ENCODE data around the gene MAPK1.
"Not testable (repeated sequence)": the region's sequence is repeated elsewhere in the genome, so short reads cannot be mapped to it uniquely, and the experiment has no call there.

The MAPK1 gene

DNA sequence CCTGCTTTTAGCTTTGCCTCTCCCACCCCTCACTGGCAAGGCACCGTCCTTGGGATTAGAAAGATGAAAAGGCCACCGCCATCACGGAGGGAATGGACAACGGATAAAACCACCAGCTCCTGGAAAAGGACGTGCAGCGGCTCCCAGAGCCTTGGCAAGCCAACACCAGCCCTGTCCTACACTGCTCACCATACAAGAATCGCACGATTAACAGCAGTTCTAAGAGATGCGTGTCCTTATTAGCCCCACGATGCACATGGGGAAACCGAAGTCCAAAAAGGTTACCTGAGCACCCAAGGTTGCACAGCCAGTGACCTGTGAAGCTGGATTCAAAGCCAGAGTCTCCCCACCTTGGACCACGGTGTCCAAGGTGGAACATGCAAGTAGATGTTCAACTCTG, 139.2 kb downstream of the MAPK1 start:
- DNase-seq (ENCODE audit: low spot score), result no peak
- peak; percentile 23 for FAIRE-seq

DNA sequence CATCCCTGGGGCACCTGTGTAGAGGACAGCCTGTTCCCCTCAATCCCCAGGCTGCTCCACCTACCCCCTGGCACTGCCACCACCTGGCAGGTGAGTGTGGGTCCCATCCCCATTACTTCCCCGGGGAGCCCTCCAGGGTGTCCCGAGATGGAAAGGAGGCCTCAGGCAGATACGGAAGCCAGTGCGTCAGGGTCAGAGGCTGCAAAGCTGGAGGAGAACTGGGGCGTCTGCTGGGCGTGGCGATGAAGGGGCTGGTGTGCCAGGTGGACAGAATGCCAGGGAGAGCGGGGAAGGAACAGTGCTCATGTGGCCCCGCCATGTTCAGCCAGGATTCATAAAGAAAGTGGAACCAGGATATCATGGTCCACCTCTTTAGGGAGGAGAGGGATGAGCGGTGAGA, 139.7 kb downstream of the MAPK1 start:
- DNase-seq (ENCODE audit: low spot score), result no peak
- peak; percentile 62 for FAIRE-seq

DNA sequence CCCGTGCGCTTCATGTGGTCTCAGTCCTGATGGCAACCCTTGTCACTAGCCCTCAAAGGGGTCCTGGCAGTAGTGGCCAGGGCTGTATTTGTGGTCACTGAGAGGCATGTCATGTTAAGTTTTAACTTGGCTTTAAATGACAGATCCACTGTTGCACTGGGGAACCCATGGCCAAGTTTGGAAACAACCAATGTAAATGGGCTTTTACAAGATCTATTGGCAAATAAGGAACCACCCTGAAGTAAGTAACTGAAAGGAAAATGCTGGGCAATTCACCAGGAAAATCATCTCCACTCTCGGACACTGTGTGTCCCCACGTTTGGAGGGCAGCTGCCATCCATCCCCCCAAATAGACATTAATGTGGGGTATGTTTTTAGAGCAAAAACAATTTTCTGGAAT, 140.3 kb downstream of the MAPK1 start:
- DNase-seq (ENCODE audit: low spot score) (no peak), FAIRE-seq (no peak)

DNA sequence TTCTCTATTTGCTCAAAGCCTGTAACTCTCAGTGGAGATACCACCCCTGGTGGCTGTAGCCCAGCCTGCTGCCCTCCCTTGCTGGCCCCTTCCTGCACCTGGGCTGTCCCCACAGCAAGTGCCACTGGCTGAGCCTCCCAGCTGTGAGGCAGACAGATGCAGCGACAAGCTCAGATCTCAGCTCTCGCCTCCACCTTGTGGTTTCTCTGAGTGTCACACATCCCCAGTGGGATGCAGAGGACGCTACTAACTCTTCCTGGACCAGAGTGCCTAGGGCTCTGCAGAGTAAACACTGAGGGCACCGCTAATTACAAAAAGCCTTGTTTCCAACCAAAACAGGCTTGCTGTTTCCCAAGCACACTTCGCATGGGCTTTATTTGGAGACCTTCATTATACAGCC, 140.8 kb downstream of the MAPK1 start:
- FAIRE-seq, result no peak
- DNase-seq (ENCODE audit: low spot score), result no peak

DNA sequence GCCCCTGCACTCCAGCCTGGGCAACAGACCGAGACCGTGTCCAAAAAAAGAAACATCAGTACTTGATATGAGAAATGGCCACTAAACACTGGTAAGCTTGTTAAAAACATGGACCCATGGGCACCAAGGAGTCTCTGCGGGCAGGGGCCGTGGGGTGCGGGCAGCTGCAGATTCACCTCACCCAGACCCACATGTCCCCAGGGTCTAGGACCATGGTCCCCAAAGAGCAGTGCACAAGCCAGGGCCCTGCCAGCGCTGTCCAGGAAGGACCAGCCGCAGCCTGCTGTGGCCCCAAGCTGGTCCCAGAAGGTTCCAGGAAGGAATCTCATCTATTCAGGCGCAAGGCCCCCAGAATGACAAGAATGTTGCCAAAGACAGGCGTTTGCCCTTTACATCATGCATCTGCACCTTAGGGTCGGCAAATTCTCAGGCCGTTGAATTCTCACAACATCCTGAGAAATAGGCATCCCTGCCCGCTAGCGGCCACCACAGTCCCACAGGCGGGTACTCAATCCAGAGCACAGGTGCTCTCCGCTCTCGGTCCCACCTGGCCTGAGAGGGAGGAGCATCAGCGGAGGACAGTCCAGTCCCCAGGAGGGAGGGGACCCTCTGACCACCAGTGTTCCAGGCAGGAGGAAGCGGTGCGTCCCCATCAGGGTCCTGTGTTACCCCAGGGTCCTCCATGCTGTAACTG, 141.3 kb downstream of the MAPK1 start:
- no peak for FAIRE-seq

DNA sequence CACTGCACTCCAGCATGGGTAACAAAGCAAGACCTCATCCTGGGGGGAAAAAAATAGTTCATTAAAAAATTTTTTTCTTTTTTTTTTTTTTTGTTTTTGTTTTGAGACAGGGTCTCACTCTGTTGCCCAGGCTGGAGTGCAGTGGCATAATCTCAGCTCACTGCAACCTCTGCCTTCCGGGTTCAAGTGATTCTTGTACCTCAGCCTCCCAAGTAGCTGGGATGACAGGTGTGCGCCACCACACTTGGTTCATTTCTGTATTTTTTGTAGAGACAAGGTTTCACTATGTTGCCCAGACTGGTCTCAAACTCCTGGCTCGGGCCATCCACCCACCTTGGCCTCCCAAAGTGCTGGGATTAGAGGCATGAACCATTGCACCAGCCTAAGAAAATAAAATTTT, 142.9 kb downstream of the MAPK1 start:
- DNase-seq (ENCODE audit: low spot score); FAIRE-seq: not testable (repeated sequence)

More for the DNA sequence above, 141.3 kb downstream of the MAPK1 start:
- no peak for DNase-seq (ENCODE audit: low spot score)

DNA sequence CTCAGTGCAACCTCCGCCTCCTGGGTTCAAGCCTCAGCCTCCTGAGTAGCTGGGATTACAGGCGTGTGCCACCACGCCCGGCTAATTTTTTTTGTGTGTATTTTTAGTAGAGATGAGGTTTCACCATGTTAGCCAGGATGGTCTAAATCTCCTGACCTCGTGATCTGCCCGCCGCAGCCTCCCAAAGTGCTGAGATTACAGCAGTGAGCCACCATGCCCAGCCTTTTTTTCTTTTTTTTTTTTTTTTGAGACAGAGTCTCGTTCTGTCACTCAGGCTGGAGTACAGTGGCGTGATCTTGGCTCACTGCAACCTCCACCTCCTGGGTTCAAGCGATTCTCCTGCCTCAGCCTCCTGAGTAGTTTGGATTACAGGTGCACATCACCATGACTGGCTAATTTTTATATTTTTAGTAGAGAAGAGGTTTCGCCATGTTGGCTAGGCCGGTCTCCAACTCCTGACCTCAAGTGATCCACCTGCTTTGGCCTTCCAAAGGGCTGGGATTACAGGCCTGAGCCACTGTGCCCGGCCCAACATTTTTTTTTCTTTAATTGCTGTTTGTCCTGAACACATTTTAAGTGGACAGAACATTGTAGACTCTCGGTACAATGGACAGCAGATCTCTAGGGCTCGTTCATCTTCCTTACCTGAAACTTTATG, 146.1 kb downstream of the MAPK1 start:
- not testable (repeated sequence) for FAIRE-seq; DNase-seq (ENCODE audit: low spot score)

DNA sequence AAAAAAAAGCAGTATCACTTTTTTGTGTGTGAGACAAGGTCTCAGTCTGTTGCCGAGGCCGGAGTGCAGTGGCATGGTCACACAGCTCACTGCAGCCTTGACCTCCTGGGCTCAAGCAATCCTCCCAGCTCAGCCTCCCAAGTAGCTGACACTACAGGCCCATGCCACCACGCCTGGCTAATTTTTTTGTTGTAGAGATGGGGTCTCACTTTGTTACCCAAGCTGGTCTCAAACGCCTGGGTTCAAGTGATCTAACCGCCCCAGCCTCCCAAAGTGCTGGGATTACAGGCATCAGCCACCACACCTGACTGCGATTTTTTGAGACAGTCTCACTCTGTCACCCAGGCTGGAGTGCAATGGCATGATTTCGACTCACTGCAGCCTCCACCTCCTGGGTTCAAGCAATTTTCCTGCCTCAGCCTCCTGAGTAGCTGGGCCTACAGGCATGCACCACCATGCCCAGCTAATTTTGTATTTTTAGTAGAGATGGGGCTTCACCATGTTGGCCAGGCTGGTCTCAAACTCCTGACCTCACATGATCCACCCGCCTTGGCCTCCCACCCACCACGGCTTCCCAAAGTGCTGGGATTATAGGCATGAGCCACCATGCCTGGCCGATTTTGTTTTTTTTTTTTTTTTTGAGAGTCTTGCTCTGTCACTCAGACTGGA, 147.1 kb downstream of the MAPK1 start:
- FAIRE-seq, result peak; percentile 58
- not testable (repeated sequence) for DNase-seq (ENCODE audit: low spot score)

DNA sequence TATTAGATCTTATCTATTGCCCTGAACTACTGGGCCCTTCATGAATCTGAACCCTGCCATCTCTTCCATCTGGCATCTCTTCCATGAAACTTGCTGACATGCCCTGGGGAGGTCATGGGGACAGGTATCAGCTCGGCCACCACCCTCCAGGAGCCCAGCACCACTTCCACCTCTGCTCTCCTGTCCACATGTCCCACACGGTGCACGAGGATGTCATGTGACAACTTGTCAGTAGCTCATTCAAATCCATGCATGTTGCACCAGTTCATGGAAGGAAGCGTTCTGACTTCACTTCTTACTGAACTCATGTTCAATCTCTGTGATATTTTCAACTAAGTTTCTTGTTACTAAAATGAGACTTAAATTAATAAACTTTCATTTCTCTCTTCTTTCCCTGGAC, 148.4 kb downstream of the MAPK1 start:
- FAIRE-seq (peak; percentile 44), DNase-seq (ENCODE audit: low spot score) (no peak)

DNA sequence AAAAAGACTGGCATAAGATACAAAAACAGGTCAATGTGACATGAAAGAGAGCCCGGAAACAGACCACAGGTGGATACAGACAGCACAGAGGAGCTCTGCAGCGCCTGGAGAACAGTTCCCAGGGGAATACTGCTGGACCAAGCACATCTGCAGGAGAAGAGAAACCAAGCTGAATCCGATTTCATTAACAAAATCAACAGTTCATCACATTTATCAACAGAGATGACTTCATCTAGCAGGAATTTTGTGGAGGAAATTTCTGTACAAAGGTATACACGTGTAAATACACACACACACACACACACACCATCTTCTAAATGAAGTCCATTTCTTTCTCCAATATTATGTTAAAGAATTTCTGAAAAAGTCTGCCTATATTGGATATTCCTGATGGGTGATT, 148.9 kb downstream of the MAPK1 start:
- no peak for FAIRE-seq

DNA sequence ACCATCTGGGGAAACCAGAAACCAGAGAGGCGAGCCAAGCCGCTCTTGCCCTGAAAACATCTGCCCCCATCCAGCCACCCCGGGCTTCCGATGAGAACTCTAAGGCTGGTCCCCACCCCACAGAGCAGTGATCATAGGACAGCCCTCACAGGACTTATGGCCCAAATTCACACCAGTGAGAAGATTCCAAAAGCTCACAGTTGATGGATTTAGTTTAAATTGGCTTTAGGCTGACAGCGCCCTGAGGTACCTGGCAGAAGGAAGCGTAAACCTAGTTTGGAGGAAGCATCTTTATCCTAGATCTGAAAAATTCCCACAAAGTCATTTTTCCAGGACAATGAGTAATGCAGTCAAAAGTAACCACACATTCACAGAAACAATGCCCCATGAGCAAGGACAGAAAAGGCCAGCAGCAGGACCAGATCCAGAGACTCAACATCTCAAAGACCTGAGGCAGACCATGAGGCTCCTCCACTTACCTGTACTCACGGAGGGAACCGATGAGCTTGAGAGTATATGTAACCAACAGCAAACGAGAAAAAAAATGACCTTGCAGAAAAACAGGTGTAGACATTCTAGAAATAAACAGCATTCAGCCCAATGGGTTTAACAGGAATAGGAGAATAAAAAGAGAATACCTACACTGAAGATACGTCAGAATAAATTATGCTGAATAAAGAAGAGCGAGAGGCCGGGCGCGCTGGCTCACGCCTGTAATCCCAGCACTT, 150.9 kb downstream of the MAPK1 start:
- not testable (repeated sequence) for DNase-seq (ENCODE audit: low spot score)

More for the DNA sequence above, 148.9 kb downstream of the MAPK1 start:
- DNase-seq (ENCODE audit: low spot score), result no peak

DNA sequence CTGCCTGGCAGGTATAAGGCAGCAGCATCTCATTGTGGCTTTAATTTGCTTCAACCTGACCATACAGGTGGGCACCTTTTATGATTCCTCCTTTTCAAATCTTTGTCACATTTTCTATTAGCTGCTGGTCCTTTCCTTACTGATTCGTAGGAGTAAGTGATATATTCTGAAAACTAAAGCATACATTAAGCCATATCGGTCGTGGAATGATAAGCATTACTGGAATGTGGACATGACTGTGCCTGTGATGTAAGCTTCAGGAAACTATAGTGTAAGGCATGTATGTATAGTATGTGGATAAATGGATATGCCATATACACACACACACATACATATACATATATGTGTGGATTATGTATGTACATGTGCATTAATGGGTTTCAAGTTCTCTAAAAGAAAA, 152.7 kb downstream of the MAPK1 start:
- no peak for FAIRE-seq
- no peak for DNase-seq (ENCODE audit: low spot score)

More for the DNA sequence above, 150.9 kb downstream of the MAPK1 start:
- not testable (repeated sequence) for FAIRE-seq

DNA sequence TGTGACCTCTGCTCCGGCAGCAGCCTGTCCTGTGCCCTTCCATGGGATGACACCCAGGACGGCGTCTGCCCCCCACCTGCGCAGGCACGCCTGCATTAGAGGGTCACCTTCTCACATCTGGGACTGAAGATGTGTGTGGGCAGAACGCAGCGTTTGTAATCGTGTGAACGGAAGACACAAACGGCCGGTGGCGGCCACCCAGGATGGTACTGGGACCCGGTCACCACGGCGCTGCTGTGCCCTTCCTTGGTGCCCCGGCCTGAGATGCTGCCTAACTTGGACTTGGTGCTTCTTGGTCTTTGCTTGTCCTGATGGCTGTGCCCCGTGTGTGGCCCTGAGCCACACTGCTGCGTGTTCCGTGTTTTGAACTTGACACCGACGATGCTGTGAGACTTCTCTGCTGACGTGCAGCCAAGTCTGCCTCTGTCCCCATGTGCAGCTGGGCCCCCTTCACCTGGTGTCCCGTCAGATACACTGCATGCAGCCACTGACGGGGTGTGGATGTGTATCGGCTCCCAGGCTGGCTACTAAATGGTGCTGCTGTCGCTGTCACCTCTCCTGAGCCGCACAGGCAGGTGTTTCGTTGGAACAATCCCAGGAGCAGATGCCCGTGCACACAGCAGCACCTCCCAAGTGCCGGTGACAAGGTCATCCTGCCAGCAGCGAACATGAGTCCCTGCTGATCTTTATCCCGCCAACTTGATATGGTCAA, 153.2 kb downstream of the MAPK1 start:
- FAIRE-seq (peak; percentile 50), DNase-seq (ENCODE audit: low spot score) (no peak)

DNA sequence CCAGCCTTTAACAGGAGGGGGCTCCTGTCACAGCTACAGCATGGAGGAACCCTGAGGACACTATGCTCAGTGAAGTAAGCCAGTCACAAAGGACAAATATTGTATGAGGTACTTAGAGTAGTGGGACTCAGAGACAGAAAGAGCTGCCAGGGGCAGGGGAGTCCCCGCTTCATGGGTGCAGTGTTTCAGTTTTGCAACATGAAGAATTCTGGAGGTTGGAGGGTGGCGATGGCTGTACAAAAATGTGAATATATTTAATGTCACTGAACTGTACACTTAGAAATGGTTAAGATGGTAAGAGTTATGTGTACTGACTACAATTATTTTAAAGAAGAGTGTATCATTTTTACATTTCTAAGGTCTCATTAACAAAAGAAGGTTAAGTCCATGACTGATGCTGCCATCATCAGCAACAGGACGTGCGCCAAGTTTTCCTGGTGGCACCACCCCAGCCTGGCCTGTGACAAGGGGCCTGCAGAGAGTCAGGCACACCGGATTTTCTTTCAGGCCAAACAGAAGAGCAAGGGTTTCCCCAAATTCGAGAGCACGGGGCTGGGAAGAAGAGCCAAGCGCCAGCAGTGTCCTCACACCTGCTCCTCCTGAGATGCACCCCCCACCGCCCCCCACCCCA, 153.9 kb downstream of the MAPK1 start:
- DNase-seq (ENCODE audit: low spot score) (no peak), FAIRE-seq (no peak)

DNA sequence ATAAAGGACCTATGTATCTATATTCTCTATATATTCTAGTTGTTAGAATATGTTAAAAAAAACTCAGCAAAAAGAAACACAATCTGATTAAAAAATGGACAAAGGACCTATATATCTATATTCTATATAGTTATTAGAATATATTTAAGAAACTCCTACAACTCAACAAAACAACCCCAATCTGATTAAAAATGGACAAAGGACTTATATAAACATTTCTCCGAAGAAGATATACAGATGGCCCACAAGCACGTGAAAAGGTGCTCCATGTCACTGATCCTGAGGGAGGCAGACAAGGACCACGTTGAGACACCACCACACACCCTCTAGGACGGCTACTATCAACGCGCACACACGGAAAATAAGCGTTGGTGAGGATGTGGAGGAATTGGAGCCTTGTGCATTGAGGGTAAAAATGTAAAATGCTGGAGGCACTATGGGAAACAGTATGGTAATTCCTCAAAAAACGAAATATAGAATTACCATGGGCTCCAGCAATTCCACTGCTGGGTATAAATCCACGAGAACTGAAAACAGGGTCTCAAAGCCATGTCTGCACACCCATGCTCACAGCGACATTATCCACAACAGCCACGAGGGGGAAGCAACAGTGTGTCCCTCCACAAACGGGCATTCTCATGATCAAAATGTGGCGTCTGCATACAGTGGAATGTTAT, 154.6 kb downstream of the MAPK1 start:
- peak; percentile 90 for FAIRE-seq
- DNase-seq (ENCODE audit: low spot score), result peak; percentile 89

DNA sequence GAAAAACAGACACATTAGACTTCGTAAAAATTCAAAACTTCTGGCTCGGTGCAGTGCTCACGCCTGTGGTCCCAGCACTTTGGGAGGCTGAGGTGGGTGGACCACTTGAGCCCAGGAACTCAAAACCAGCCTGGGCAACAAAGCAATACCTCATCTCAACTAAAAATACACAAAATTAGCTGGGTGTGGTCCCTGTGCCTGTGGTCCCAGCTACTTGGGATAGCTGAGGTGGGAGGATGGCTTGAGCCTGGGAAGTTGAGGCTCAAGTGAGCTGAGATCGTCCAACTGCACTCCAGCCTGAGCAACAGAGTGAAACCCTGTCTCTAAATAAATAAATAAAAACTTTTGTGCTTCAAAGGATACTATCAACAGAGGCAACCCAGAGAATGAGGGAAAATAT, 155.6 kb downstream of the MAPK1 start:
- no peak for DNase-seq (ENCODE audit: low spot score)
- no peak for FAIRE-seq

DNA sequence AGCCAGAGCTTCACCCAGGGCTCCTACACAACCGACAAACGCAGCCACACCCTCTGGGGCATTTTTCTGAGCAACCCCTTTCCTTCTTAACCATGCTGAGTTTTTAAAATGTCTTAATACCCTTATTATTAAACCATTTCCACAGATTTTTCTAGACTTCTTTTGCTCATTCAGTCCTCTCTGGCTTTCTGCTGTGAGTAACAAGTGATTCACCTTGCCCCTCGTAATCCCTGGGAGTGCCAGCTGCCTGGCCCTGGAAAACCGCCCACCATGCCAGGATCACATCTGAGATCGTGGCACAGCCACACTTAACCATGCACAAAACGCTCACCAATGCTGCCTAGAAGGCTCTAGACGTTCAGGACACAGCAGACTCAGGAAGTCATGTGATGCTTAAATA, 157.3 kb downstream of the MAPK1 start:
- FAIRE-seq, result no peak

DNA sequence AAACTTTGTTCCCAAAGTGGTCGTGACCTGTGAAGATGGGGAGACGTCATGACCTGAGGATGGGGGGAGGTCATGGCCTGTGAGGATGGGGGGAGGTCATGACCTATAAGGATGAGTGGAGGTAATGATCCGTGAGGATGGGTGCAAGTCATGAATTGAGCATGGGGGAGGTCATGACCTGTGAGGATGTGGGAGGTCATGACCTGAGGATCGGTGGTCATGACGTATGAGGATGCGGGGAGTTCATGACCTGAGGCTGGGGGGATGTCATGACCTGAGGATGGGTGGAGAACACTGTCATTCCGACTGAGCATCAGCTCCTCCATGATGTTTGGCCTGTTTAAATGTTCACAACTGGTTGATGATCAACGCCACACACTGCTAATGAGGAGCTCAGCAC, 157.8 kb downstream of the MAPK1 start:
- DNase-seq (ENCODE audit: low spot score) (no peak), FAIRE-seq (no peak)

More for the DNA sequence above, 157.3 kb downstream of the MAPK1 start:
- no peak for DNase-seq (ENCODE audit: low spot score)

DNA sequence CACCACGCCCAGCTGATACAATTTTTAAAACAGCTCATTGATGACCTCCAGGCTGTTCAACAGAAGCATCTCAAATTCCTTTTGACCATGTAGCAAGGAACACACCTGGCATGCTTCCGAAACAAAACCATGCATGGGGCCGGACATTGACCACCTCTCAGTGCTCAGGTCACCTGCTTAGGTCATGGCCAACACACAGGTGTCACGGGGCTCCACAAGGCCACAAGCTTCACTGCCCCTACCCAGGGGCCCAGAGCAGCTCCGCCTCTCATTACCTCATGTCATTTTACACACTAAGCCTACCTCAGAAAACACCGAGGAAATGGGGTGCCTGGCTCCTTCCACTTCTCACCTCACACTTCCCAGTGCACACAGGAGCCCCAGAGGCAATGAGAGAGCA, 158.5 kb downstream of the MAPK1 start:
- FAIRE-seq, result no peak
- DNase-seq (ENCODE audit: low spot score), result no peak

DNA sequence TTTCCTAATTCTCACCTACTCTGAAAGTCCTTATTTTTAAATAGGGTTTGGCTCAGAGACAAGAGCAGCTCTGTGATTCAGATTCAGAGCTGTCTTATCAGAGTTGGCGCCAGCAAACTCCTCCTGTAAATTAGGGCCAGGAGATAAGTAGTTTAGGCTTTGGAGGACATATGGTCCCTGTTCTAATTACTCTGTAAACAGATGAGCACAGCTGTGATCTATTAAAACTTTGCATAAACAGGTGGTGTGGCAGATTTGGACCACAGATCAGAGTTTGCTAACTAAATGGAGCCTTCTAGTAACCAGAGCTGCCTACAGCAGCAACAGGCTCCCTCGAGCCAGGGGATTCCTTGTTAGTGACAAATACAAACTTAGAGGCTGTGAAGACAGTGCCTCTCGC, 159.8 kb downstream of the MAPK1 start:
- FAIRE-seq (peak; percentile 55), DNase-seq (ENCODE audit: low spot score) (no peak)

All from urothelium cell line (cell line).